DND-41 (cell line): ENCODE measurements around the gene SLC9A2.

Source experiments
- CTCF ChIP-seq: IDR thresholded peaks from 2 replicates; pipeline ENCODE4 v1.5.1; 2012; ENCODE audit warnings: borderline replicate concordance, low read length, moderate library complexity, mild to moderate bottlenecking; ENCODE audit not compliant: poor library complexity, severe bottlenecking; ENCODE audit errors: extremely low read depth
- EZH2 ChIP-seq: IDR thresholded peaks from 3 replicates; pipeline ENCODE4 v1.6.1; 2012; ENCODE audit warnings: borderline replicate concordance, low read depth, mild to moderate bottlenecking, moderate library complexity, low read length, inconsistent platforms; ENCODE audit not compliant: severe bottlenecking

DNA sequence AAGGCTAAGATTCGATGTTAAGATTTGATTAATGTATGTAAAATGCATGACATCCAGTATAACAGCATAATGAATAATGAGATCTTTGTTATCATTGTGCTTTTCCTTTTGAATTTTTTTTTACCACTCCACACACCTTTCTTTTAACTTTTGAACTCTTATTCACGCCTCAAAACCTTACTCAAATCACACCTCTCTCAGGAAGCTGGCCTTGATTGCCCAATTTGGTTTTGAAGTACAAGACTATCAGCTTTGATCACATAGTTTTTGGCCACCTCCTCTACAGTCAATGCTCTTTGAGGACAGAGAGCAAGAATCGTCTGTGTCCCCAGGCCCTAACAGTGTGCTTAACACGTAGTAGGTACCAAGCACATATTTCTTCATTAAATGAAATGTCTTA lies 29.9 kb upstream of the SLC9A2 start:
- TF ChIP-seq CTCF (no peak), EZH2 (no peak)
